Tibial nerve (tissue), 4 donors: ENCODE measurements around the gene LIAS. TPM values are rescaled to one million over a fixed set of nuclear protein-coding genes. Genes with fewer than 3 reads are reported as not detected.
"Not testable (repeated sequence)": the region's sequence is repeated elsewhere in the genome, so short reads cannot be mapped to it uniquely, and the experiment has no call there.

ENCODE experiments used
- DNase-seq, 2 donors: peaks; one replicate each; pipeline ENCODE4 v3.0.0-alpha.2; 2019; ENCODE audit warnings: low spot score in 2 of 2
- H3K27ac ChIP-seq, 4 donors: fragments of 200-600 bp; sonication (generic) in 3 of 4; one replicate each; pipeline ENCODE4 v1.5.1; 2017 to 2019; ENCODE audit warnings: mild to moderate bottlenecking in 1 of 4
- H3K27me3 ChIP-seq, 2 donors: fragments of 200-600 bp; sonication (generic) in 1 of 2; one replicate each; pipeline versions ENCODE4 v1.5.1 to v1.6.0; 2017 to 2019
- H3K36me3 ChIP-seq, 3 donors: fragments of 200-600 bp; sonication (generic); one replicate each; pipeline ENCODE4 v1.5.1; 2018 to 2019
- H3K4me1 ChIP-seq, 4 donors: fragments of 200-600 bp; sonication (generic) in 3 of 4; one replicate each; pipeline ENCODE4 v1.5.1; 2017 to 2019
- H3K4me3 ChIP-seq, 4 donors: fragments of 200-600 bp; sonication (generic) in 3 of 4; one replicate each; pipeline ENCODE4 v1.5.1; 2017 to 2019; ENCODE audit warnings: mild to moderate bottlenecking in 1 of 4, moderate library complexity in 1 of 4
- H3K9me3 ChIP-seq, 4 donors: fragments of 200-600 bp; sonication (generic) in 3 of 4; one replicate each; pipeline ENCODE4 v1.5.1; 2017 to 2019
- CTCF ChIP-seq, 5 experiments: fragments of 200-600 bp in 3 of 5; fragments of 450-650 bp in 2 of 5; sonication (generic) in 3 of 5; IDR thresholded peaks; one replicate each; pipeline ENCODE4 v1.5.1; 2016 to 2019; ENCODE audit warnings: antibody characterized with exemption in 5 of 5, mild to moderate bottlenecking in 3 of 5, moderate library complexity in 2 of 5
- EP300 ChIP-seq, 2 donors: sonication (generic); formaldehyde crosslinking; IDR thresholded peaks; one replicate each; pipeline ENCODE4 v1.6.1; 2017; ENCODE audit warnings: antibody characterized with exemption in 2 of 2, mild to moderate bottlenecking in 1 of 2
- POLR2A ChIP-seq, 2 donors: fragments of 450-650 bp; IDR thresholded peaks; one replicate each; pipeline ENCODE4 v1.6.1; 2017; ENCODE audit warnings: antibody characterized with exemption in 2 of 2, mild to moderate bottlenecking in 2 of 2, moderate library complexity in 2 of 2
- WGBS, 2 donors: methylation state at CpG; one replicate each; pipeline ENCODE4 v1.1.5; 2018; 5-methylcytosine and 5-hydroxymethylcytosine counted together
- total RNA-seq, 4 donors: library from RNA; depleted of rRNA; stranded (reverse); fragments of >200 nt; gene quantifications; one replicate each; pipeline ENCODE4 v1.1.0, GENCODE V29; 2016

LIAS gene
- total RNA-seq, 4 donors from 2014 or later: 9.3 to 11.2 (median 11.0) TPM

GRCh38 chr4:39504538-39504937 lies 45.7 kb downstream of the LIAS start:
- peaks cover 2 to 100% (median 32%) of the 10 kb centered on the region in 3 donors for H3K36me3 ChIP-seq
- H3K4me1 ChIP-seq: peaks cover 0 to 8% (median 0%) of the 10 kb centered on the region in 4 donors
- WGBS, 2 donors: 95 to 96% methylated on average over 2 of the region's 2 CpGs
- no peak for DNase-seq
- no peak overlapping the region for H3K27ac ChIP-seq
- H3K27me3 ChIP-seq: no peaks in the 10 kb centered on the region
- no peaks in the 10 kb centered on the region for H3K9me3 ChIP-seq
- no peak overlapping the region for H3K4me3 ChIP-seq
- TF ChIP-seq CTCF (IDR thresholded peaks at IDR 0.05): no peak
- TF ChIP-seq POLR2A (IDR thresholded peaks at IDR 0.05): no peak
- TF ChIP-seq EP300 (IDR thresholded peaks at IDR 0.05): no peak

GRCh38 chr4:39505581-39505980 lies 46.7 kb downstream of the LIAS start:
- 90% methylated on average over 1 of the region's 1 CpG for WGBS, 2 donors
- Histone ChIP-seq H3K36me3 (peaks cover 2 to 100% (median 37%) of the 10 kb centered on the region in 3 donors), H3K4me1 (peaks cover 0 to 8% (median 0%) of the 10 kb centered on the region in 4 donors)

GRCh38 chr4:39510348-39510929 lies 51.6 kb downstream of the LIAS start:
- Histone ChIP-seq H3K36me3 (peaks cover 2 to 85% (median 18%) of the 10 kb centered on the region in 3 donors), H3K9me3 (no peaks in the 10 kb centered on the region), H3K4me3 (no peak overlapping the region), H3K4me1 (peaks cover 0 to 7% (median 0%) of the 10 kb centered on the region in 4 donors), H3K27me3 (no peaks in the 10 kb centered on the region), H3K27ac (no peak overlapping the region)
- no peak for DNase-seq
- WGBS, 2 donors: 96 to 97% methylated on average over 5 of the region's 5 CpGs
- TF ChIP-seq POLR2A (IDR thresholded peaks at IDR 0.05): no peak
- no peak for TF ChIP-seq EP300 (IDR thresholded peaks at IDR 0.05)
- TF ChIP-seq CTCF (IDR thresholded peaks at IDR 0.05): no peak

More at GRCh38 chr4:39505581-39505980, 46.7 kb downstream of the LIAS start:
- Histone ChIP-seq H3K4me3 (no peak overlapping the region), H3K27ac (no peak overlapping the region), H3K27me3 (no peaks in the 10 kb centered on the region), H3K9me3 (no peaks in the 10 kb centered on the region)
- no peak for DNase-seq
- TF ChIP-seq CTCF (IDR thresholded peaks at IDR 0.05): no peak
- no peak for TF ChIP-seq EP300 (IDR thresholded peaks at IDR 0.05)
- TF ChIP-seq POLR2A (IDR thresholded peaks at IDR 0.05): no peak

- H3K36me3 ChIP-seq: peaks cover 0 to 80% (median 12%) of the 10 kb centered on the region in 3 donors
- H3K4me1 ChIP-seq, H3K27ac ChIP-seq, H3K4me3 ChIP-seq, DNase-seq, H3K9me3 ChIP-seq, H3K27me3 ChIP-seq: not testable (repeated sequence)
- 85 to 100% methylated on average over 1 of the region's 1 CpG for WGBS, 2 donors
Observed at GRCh38 chr4:39514266-39514665, 55.4 kb downstream of the LIAS start.

- no peak overlapping the region for H3K4me3 ChIP-seq
- H3K36me3 ChIP-seq: peaks cover 0 to 80% (median 6%) of the 10 kb centered on the region in 3 donors
- no peaks in the 10 kb centered on the region for H3K27me3 ChIP-seq
- no peaks in the 10 kb centered on the region for H3K9me3 ChIP-seq
- peaks cover 0 to 7% (median 0%) of the 10 kb centered on the region in 4 donors for H3K4me1 ChIP-seq
- DNase-seq: no peak
- no peak overlapping the region for H3K27ac ChIP-seq
- 74 to 84% methylated on average over 4 of the region's 4 CpGs for WGBS, 2 donors
- no peak for TF ChIP-seq EP300 (IDR thresholded peaks at IDR 0.05)
- TF ChIP-seq POLR2A (IDR thresholded peaks at IDR 0.05): no peak
- no peak for TF ChIP-seq CTCF (IDR thresholded peaks at IDR 0.05)
Observed at GRCh38 chr4:39514888-39515401, 56.1 kb downstream of the LIAS start.

GRCh38 chr4:39515669-39516401 lies 57.0 kb downstream of the LIAS start:
- DNase-seq, H3K4me3 ChIP-seq, H3K9me3 ChIP-seq, H3K4me1 ChIP-seq, H3K27me3 ChIP-seq: not testable (repeated sequence)
- H3K27ac ChIP-seq: peak overlapping the region in 1 of 4 donors; percentile 15
- H3K36me3 ChIP-seq: peaks cover 0 to 76% (median 0%) of the 10 kb centered on the region in 3 donors
- 94 to 95% methylated on average over 14 of the region's 14 CpGs for WGBS, 2 donors
